Measurements from ENCODE around the gene ACSL1. TPM values are rescaled to one million over a fixed set of nuclear protein-coding genes. Genes with fewer than 3 reads are reported as not detected.

The ACSL1 gene
- total and polyA plus RNA-seq, 9 of the 15 experiments (the other 6 are each of a cell fraction or from before 2014, with no cell fraction given): 6.7 to 24.1 (median 15.0) TPM

DNA sequence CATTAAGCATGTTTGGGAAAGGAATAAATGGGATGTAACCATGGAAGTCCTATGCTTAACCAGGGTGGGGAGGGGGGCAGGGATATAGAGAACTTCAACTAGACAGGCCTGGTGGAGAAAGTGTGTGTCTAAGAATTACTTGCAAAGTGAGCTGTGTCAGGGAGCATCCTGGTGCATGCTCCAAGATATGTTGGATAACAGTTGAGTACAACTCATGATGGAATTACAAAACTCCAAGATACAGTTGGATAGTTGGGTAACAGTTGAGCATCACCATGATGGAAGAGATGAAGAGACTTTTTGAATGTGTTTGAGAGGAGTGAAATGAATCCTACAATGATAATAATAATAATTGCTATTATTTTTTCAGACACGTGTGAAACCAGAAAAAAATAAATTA is 26.1 kb upstream of the ACSL1 start:
- no peak for DNase-seq (ENCODE audit: extremely low read depth in 1 of 4, low spot score in 3 of 4)
- Histone ChIP-seq H2AFZ (ENCODE audit: low read depth, low read length) (no peak overlapping the region), H3K27me3 (ENCODE audit: control insufficient read depth in 2 of 2, insufficient read depth in 2 of 2, low read length in 2 of 2) (no peaks in the 10 kb centered on the region), H3K27ac (ENCODE audit: extremely low read depth, low read depth, low read length) (no peak overlapping the region), H3K79me2 (ENCODE audit: control insufficient read depth, insufficient read depth, low read length) (no peaks in the 10 kb centered on the region), H3K36me3 (ENCODE audit: control insufficient read depth, insufficient read depth, low read length) (no peaks in the 10 kb centered on the region), H3K9me1 (ENCODE audit: control insufficient read depth, insufficient read depth, low read length) (no peaks in the 10 kb centered on the region), H3K4me2 (ENCODE audit: insufficient read depth, low read length) (no peak overlapping the region), H3K9me3 (replicated peaks; ENCODE audit: control insufficient read depth, insufficient read depth, low read depth, low read length) (no peaks in the 10 kb centered on the region), H4K20me1 (replicated peaks; ENCODE audit: control insufficient read depth, insufficient read depth, low read length) (no peaks in the 10 kb centered on the region), H3K9ac (ENCODE audit: insufficient read depth in 1 of 2, low read depth in 2 of 2, low read length in 2 of 2) (no peak overlapping the region), H3K4me3 (no peak overlapping the region), H3K4me1 (replicated peaks in 1 of 2; ENCODE audit: control insufficient read depth in 2 of 2, insufficient read depth in 2 of 2, low read length in 2 of 2) (peaks cover 15 to 18% of the 10 kb centered on the region in 2 experiments)
- TF ChIP-seq, protein P1, sequence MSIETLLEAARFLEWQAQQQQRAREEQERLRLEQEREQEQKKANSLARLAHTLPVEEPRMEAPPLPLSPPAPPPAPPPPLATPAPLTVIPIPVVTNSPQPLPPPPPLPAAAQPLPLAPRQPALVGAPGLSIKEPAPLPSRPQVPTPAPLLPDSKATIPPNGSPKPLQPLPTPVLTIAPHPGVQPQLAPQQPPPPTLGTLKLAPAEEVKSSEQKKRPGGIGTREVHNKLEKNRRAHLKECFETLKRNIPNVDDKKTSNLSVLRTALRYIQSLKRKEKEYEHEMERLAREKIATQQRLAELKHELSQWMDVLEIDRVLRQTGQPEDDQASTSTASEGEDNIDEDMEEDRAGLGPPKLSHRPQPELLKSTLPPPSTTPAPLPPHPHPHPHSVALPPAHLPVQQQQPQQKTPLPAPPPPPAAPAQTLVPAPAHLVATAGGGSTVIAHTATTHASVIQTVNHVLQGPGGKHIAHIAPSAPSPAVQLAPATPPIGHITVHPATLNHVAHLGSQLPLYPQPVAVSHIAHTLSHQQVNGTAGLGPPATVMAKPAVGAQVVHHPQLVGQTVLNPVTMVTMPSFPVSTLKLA (conservative IDR thresholded peaks at IDR 0.05): no peak
- intact Hi-C loops (cut with micrococcal nuclease) (no loop called here), in situ Hi-C loops (cut with MboI) (no loop called here)
- POLR2A ChIA-PET: interaction anchor here (1.6 kb wide), 1 partner anchor 16 kb away, joined by 3 read pairs; no protein-coding TSS in a partner anchor
- ATAC-seq: no peak
- no TSS peak for BruUV-seq (replicated peaks)
- FAIRE-seq: no peak
- CTCF ChIA-PET (ENCODE audit: low intra/inter-chr PET ratio): no interaction called here
- 0% methylated on average over 1 of the region's 1 CpG for WGBS (ENCODE audit: insufficient coverage, low coverage, missing lambda C conversion rate)

DNA sequence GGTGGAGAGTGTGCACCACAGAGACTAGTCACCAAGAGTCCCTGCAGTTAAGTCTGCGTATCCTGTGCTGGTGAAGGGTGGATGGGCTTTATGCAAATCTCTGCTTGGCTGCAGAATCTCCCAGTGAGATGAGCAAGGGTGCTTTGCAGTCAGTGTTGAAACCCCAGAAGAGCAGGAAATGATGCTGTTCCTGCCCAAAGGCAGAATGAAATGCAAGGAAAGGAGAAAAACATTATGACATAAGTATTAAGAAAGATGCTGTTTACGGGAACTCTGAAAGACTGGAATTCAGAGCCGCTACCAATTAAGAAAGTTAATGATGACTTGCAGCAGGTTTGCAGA is 25.4 kb upstream of the ACSL1 start:
- DNase-seq (ENCODE audit: extremely low read depth in 1 of 4, low spot score in 3 of 4): no peak
- BruUV-seq (replicated peaks): no TSS peak
- TF ChIP-seq KLF13 (tag; IDR thresholded peaks at IDR 0.05; ENCODE audit: borderline replicate concordance, low read depth): no peak
- TF ChIP-seq GTF2A2 (tag; IDR thresholded peaks at IDR 0.05): no peak
- no peak for TF ChIP-seq CBFA2T3 (IDR thresholded peaks at IDR 0.05)
- no peak for TF ChIP-seq SMAD4 (CRISPR knock-in tag; conservative IDR thresholded peaks at IDR 0.05)
- no peak for TF ChIP-seq RBFOX2 (IDR thresholded peaks at IDR 0.05; ENCODE audit: low read depth, low read length)
- TF ChIP-seq, protein P2, sequence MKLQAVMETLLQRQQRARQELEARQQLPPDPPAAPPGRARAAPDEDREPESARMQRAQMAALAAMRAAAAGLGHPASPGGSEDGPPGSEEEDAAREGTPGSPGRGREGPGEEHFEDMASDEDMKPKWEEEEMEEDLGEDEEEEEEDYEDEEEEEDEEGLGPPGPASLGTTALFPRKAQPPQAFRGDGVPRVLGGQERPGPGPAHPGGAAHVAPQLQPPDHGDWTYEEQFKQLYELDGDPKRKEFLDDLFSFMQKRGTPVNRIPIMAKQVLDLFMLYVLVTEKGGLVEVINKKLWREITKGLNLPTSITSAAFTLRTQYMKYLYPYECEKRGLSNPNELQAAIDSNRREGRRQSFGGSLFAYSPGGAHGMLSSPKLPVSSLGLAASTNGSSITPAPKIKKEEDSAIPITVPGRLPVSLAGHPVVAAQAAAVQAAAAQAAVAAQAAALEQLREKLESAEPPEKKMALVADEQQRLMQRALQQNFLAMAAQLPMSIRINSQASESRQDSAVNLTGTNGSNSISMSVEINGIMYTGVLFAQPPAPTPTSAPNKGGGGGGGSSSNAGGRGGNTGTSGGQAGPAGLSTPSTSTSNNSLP (IDR thresholded peaks at IDR 0.05; ENCODE audit: borderline replicate concordance, low read depth, low read length): no peak
- TF ChIP-seq ZC3H4 (CRISPR knock-in tag; IDR thresholded peaks at IDR 0.05; ENCODE audit: borderline replicate concordance): no peak
- no peak for TF ChIP-seq ZNF408 (CRISPR knock-in tag; IDR thresholded peaks at IDR 0.05; ENCODE audit: low read depth)
- TF ChIP-seq, protein P3, sequence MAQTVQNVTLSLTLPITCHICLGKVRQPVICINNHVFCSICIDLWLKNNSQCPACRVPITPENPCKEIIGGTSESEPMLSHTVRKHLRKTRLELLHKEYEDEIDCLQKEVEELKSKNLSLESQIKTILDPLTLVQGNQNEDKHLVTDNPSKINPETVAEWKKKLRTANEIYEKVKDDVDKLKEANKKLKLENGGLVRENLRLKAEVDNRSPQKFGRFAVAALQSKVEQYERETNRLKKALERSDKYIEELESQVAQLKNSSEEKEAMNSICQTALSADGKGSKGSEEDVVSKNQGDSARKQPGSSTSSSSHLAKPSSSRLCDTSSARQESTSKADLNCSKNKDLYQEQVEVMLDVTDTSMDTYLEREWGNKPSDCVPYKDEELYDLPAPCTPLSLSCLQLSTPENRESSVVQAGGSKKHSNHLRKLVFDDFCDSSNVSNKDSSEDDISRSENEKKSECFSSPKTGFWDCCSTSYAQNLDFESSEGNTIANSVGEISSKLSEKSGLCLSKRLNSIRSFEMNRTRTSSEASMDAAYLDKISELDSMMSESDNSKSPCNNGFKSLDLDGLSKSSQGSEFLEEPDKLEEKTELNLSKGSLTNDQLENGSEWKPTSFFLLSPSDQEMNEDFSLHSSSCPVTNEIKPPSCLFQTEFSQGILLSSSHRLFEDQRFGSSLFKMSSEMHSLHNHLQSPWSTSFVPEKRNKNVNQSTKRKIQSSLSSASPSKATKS (CRISPR knock-in tag; IDR thresholded peaks at IDR 0.05): no peak

More for the DNA sequence above, 25.4 kb upstream of the ACSL1 start:
- POLR2A ChIA-PET: no interaction called here
- peaks cover 14 to 15% of the 10 kb centered on the region in 2 experiments for H3K4me1 ChIP-seq (replicated peaks in 1 of 2; ENCODE audit: control insufficient read depth in 2 of 2, insufficient read depth in 2 of 2, low read length in 2 of 2)
- H4K20me1 ChIP-seq (replicated peaks; ENCODE audit: control insufficient read depth, insufficient read depth, low read length): no peaks in the 10 kb centered on the region
- no peak overlapping the region for H2AFZ ChIP-seq (ENCODE audit: low read depth, low read length)
- no peak overlapping the region for H3K27ac ChIP-seq (ENCODE audit: extremely low read depth, low read depth, low read length)
- H3K9me1 ChIP-seq (ENCODE audit: control insufficient read depth, insufficient read depth, low read length): no peaks in the 10 kb centered on the region
- no peak overlapping the region for H3K9ac ChIP-seq (ENCODE audit: insufficient read depth in 1 of 2, low read depth in 2 of 2, low read length in 2 of 2)
- no peaks in the 10 kb centered on the region for H3K36me3 ChIP-seq (ENCODE audit: control insufficient read depth, insufficient read depth, low read length)
- ATAC-seq (no peak), FAIRE-seq (no peak)
- CTCF ChIA-PET (ENCODE audit: low intra/inter-chr PET ratio): no interaction called here
- in situ Hi-C loops (cut with MboI) (no loop called here), intact Hi-C loops (cut with micrococcal nuclease) (no loop called here)
- no peaks in the 10 kb centered on the region for H3K27me3 ChIP-seq (ENCODE audit: control insufficient read depth in 2 of 2, insufficient read depth in 2 of 2, low read length in 2 of 2)
- H3K9me3 ChIP-seq (replicated peaks; ENCODE audit: control insufficient read depth, insufficient read depth, low read depth, low read length): no peaks in the 10 kb centered on the region
- no peak overlapping the region for H3K4me2 ChIP-seq (ENCODE audit: insufficient read depth, low read length)
- 95% methylated on average over 3 of the region's 3 CpGs for WGBS (ENCODE audit: insufficient coverage, low coverage, missing lambda C conversion rate)
- no peak overlapping the region for H3K4me3 ChIP-seq
- H3K79me2 ChIP-seq (ENCODE audit: control insufficient read depth, insufficient read depth, low read length): no peaks in the 10 kb centered on the region

Measured in K562 (cell line).